GM18507 (cell line): ENCODE results near the gene MBOAT2.

Experiments
- DNase-seq: peaks from one replicate; pipeline ENCODE4 v3.0.0; 2011; ENCODE audit warnings: low read depth; ENCODE audit not compliant: insufficient read length; ENCODE audit errors: extremely low spot score
- FAIRE-seq: peaks from 2 replicates; lab custom pipeline; 2011; peaks lifted over from hg19 to GRCh38; lab: Jason Lieb, UNC

MBOAT2 gene

GRCh38 chr2:8877332-8877731 lies 126.2 kb downstream of the MBOAT2 start:
- no peak for FAIRE-seq
- DNase-seq = no peak

- DNase-seq (no peak), FAIRE-seq (no peak)
Observed at GRCh38 chr2:8876628-8877027, 126.9 kb downstream of the MBOAT2 start.

GRCh38 chr2:8872821-8873432 lies 130.6 kb downstream of the MBOAT2 start:
- FAIRE-seq = peak; percentile 70

GRCh38 chr2:8870441-8870840 lies 133.0 kb downstream of the MBOAT2 start:
- FAIRE-seq (no peak), DNase-seq (no peak)

More at GRCh38 chr2:8872821-8873432, 130.6 kb downstream of the MBOAT2 start:
- DNase-seq = peak; percentile 15

GRCh38 chr2:8867363-8867762 lies 136.1 kb downstream of the MBOAT2 start:
- FAIRE-seq (no peak), DNase-seq (no peak)

GRCh38 chr2:8863331-8863953 lies 140.0 kb downstream of the MBOAT2 start:
- FAIRE-seq (no peak), DNase-seq (no peak)

- FAIRE-seq (no peak), DNase-seq (no peak)
Observed at GRCh38 chr2:8862230-8862629, 141.3 kb downstream of the MBOAT2 start.

- no peak for FAIRE-seq
- no peak for DNase-seq
Observed at GRCh38 chr2:8861797-8862196, 141.7 kb downstream of the MBOAT2 start.

- FAIRE-seq (peak; percentile 36), DNase-seq (no peak)
Observed at GRCh38 chr2:8860239-8860638, 143.2 kb downstream of the MBOAT2 start.

- DNase-seq = no peak
- FAIRE-seq = no peak
Observed at GRCh38 chr2:8858910-8859309, 144.6 kb downstream of the MBOAT2 start.

- no peak for FAIRE-seq
- DNase-seq = no peak
Observed at GRCh38 chr2:8858264-8858663, 145.2 kb downstream of the MBOAT2 start.

GRCh38 chr2:8857709-8858108 lies 145.8 kb downstream of the MBOAT2 start:
- DNase-seq = no peak

GRCh38 chr2:8856176-8856575 lies 147.3 kb downstream of the MBOAT2 start:
- peak; percentile 46 for FAIRE-seq
- DNase-seq = no peak

More at GRCh38 chr2:8857709-8858108, 145.8 kb downstream of the MBOAT2 start:
- no peak for FAIRE-seq

GRCh38 chr2:8855010-8855409 lies 148.5 kb downstream of the MBOAT2 start:
- DNase-seq = no peak
- no peak for FAIRE-seq

- DNase-seq (no peak), FAIRE-seq (no peak)
Observed at GRCh38 chr2:8853426-8853825, 150.1 kb downstream of the MBOAT2 start.

- DNase-seq (no peak), FAIRE-seq (no peak)
Observed at GRCh38 chr2:8851811-8852560, 151.5 kb downstream of the MBOAT2 start.

- DNase-seq (no peak), FAIRE-seq (no peak)
Observed at GRCh38 chr2:8850845-8851487, 152.5 kb downstream of the MBOAT2 start.

GRCh38 chr2:8849327-8849726 lies 154.2 kb downstream of the MBOAT2 start:
- FAIRE-seq (no peak), DNase-seq (no peak)

GRCh38 chr2:8848328-8849100 lies 155.0 kb downstream of the MBOAT2 start:
- DNase-seq (no peak), FAIRE-seq (no peak)

- no peak for FAIRE-seq
Observed at GRCh38 chr2:8847400-8847799, 156.1 kb downstream of the MBOAT2 start.

More at GRCh38 chr2:8847400-8847799, 156.1 kb downstream of the MBOAT2 start:
- no peak for DNase-seq
